BJ (cell line): Measurements from ENCODE around the gene MORC1. TPM values are rescaled to one million over a fixed set of nuclear protein-coding genes. Genes with fewer than 3 reads are reported as not detected.

ENCODE experiments used
- CTCF ChIA-PET: fragments of 350-600 bp; formaldehyde crosslinking; extraction: SDS; loops from one replicate; lab custom pipeline; 2021; ENCODE audit warnings: antibody characterized with exemption, inconsistent platforms; lab: Yijun Ruan, JAX
- POLR2A ChIA-PET: fragments of 300-600 bp; sonication (Branson Sonifier 250); formaldehyde crosslinking; extraction: SDS; loops from one replicate; lab custom pipeline; 2021; ENCODE audit warnings: antibody characterized with exemption; lab: Charles Lee
- DNase-seq: peaks from one replicate; pipeline ENCODE4 v3.0.0-alpha.2; 2011; ENCODE audit warnings: low read depth
- H3K27me3 ChIP-seq: 2 replicates; pipeline ENCODE4 v1.6.0; 2011; ENCODE audit warnings: low read length; ENCODE audit not compliant: control insufficient read depth, insufficient read depth
- H3K36me3 ChIP-seq: 2 replicates; pipeline ENCODE4 v1.5.1; 2011; ENCODE audit warnings: low read length; ENCODE audit not compliant: control insufficient read depth, insufficient read depth
- H3K4me3 ChIP-seq: 2 replicates; pipeline ENCODE4 v1.5.1; 2011; ENCODE audit warnings: low read depth, mild to moderate bottlenecking, control low read depth, low read length
- CTCF ChIP-seq: IDR thresholded peaks from 2 replicates; pipeline ENCODE4 v1.5.1; 2011; ENCODE audit warnings: low read depth, mild to moderate bottlenecking, control low read depth, inconsistent platforms, low read length, moderate library complexity; ENCODE audit not compliant: insufficient read depth
- polyA plus RNA-seq: library from polyadenylated mRNA; depleted of rRNA; stranded (reverse); fragments of >200 nt; gene quantifications from 2 replicates; pipeline ENCODE4 v1.2.3, GENCODE V29; 2011; rRNA removed
- small RNA-seq: library from RNA; depleted of rRNA; stranded (forward); fragments of <200 nt; gene quantifications from one replicate; pipeline ENCODE3, GENCODE V24; 2012; ENCODE audit warnings: low replicate concordance, low read depth; ENCODE audit not compliant: insufficient read length

Gene MORC1
- polyA plus RNA-seq, 1 experiment: not detected

GRCh38 chr3:108914774-108915641 lies 202.9 kb downstream of the MORC1 start:
- DNase-seq: no peak
- H3K4me3 ChIP-seq: no peak overlapping the region
- ChIA-PET POLR2A (no interaction called here), CTCF (interaction anchor here (0.7 to 2.0 kb wide), 17 partner anchors 10 to 440 kb away, joined by 3 to 30 read pairs (median 4); no protein-coding TSS in a partner anchor)
- peak; percentile 85 for TF ChIP-seq CTCF
- H3K36me3 ChIP-seq: no peaks in the 10 kb centered on the region
- H3K27me3 ChIP-seq: no peaks in the 10 kb centered on the region

GRCh38 chr3:108909799-108910198 lies 208.1 kb downstream of the MORC1 start:
- no peak overlapping the region for H3K4me3 ChIP-seq
- DNase-seq: no peak
- ChIA-PET POLR2A (no interaction called here), CTCF (no interaction called here)
- no peak for TF ChIP-seq CTCF
- no peaks in the 10 kb centered on the region for H3K36me3 ChIP-seq
- H3K27me3 ChIP-seq: no peaks in the 10 kb centered on the region

Small RNA genes lying within 50 kb of the gene (small RNA-seq; reads per million reads assigned to genes)
- not detected for gene RF00012

Other genes starting within 250 kb of the MORC1 start
- gene GUCA1C, start 164.3 kb downstream of the MORC1 start, polyA plus RNA-seq: not detected in 2 replicates
- not detected in 2 replicates for gene C3orf85, start 18.6 kb upstream of the MORC1 start, polyA plus RNA-seq
- gene DPPA2, start 198.4 kb upstream of the MORC1 start, polyA plus RNA-seq: not detected in 2 replicates
- gene DPPA4, start 219.4 kb upstream of the MORC1 start, polyA plus RNA-seq: not detected in 2 replicates